HG03520 (cell line): ENCODE measurements around the gene PRPS1.
"Not testable (repeated sequence)": the region's sequence is repeated elsewhere in the genome, so short reads cannot be mapped to it uniquely, and the experiment has no call there.

ENCODE experiments used
- ATAC-seq: cut with Tn5 transposase; IDR thresholded peaks from one replicate; pipeline ENCODE4 v1.9.1; 2021; ENCODE audit warnings: mild to moderate bottlenecking, moderate library complexity; ENCODE audit not compliant: unreplicated experiment

Gene PRPS1

DNA sequence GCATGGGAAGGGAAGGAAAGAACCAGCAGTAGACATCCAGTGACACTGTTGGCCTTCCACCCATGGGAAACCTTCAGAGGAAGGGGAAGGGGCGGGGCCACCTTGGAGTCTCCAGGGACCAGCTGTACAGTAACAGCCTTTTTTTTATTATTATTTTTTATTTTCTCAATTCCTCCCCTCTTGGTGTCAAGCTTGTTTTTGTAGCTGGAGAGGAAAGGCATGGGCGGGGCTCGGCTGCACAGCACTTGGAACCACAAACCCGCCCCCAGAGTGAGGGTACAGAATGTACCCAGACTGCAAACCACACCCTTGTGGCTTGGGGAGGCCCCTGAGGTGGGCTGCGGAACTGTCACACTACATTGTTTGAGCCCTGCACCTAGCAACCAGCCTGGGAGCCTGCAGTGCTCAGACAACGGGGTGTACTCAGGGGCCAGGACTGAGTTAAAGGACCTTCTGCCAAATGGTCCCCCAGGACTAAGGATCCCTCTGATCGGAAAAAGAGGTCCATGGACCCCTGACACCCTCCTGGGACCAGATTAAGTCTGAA, 45.7 kb downstream of the PRPS1 start:
- ATAC-seq: peak; percentile 86

GRCh38 chrX:107674480-107675364, 46.4 kb downstream of the PRPS1 start:
- peak; percentile 3 for ATAC-seq

- ATAC-seq: no peak
Measured at GRCh38 chrX:107675365-107675654, 47.0 kb downstream of the PRPS1 start.

DNA sequence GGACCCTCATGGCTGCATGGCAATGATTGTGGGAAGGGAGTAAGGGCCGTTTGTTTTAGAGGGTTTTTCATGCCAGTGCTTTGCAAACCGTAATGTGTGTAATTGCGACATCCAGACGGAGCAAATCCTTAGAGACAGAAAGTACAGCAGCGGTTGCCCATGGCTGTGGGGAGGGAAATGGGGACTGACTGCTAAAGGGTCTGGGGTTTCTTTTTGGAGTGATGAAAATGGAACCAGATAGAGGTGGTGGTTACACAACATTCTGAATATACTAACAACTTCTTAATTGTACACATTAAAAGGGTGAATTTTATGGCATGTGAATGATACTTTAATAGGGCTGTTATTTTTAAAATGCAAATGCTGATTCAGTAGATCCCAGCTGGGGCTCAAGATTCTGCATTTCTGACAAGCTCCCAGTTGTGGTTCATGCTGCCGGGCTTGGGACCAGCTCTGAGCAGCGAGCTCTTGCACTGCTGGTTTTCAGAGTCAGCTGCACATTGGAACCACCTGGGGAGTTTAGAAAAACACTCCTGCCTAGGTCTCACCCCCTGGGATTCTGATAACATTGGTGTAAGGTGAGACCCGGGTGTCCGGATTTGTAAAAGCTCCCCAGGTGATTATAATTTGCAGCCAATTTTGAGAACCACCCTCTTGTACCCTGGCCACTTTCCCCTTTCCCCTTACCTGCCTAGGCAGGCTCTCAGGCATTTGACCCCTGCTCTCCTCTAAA, 47.7 kb downstream of the PRPS1 start:
- no peak for ATAC-seq

- no peak for ATAC-seq
Measured at GRCh38 chrX:107676559-107677378, 48.5 kb downstream of the PRPS1 start.

DNA sequence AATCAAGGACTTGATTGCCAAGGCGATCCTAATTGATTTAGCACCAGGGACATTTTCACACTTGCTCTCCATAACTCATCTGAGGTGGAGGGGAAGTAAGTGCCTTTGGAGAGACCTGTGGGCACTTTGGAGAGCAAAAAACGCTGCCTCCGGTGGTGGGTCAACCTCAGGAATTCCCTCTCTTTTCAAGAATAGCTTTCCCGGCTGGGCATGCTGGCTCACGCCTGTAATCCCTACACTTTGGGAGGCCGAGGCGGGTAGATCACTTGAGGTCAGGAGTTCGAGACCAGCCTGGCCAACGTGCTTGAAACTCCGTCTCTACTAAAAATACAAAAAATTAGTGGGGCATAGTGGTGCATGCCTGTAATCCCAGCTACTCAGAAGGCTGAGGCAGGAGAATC, 49.2 kb downstream of the PRPS1 start:
- ATAC-seq: no peak

- no peak for ATAC-seq
Measured at GRCh38 chrX:107677909-107678308, 49.6 kb downstream of the PRPS1 start.

GRCh38 chrX:107678957-107679740, 50.8 kb downstream of the PRPS1 start:
- no peak for ATAC-seq

DNA sequence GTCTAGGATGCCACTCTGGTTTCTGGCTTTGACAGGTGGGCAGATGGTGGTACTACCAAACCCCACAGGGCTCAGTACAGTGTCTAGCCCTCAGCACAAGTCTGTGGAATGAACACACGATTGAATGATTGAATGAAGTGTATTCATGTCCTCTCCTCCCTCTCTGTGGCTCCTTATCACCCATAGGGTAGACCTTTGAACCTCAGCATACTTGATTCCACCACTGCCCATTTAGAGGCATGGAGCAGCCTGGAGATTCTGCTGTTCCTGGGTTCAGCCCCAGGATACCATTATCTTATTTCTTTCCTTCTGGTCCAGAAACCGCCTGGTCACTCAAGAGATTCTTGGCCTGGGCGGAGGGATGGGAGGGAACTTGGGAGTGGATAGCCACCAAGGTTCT, 53.9 kb downstream of the PRPS1 start:
- no peak for ATAC-seq

- ATAC-seq: no peak
Measured at GRCh38 chrX:107683124-107683895, 55.0 kb downstream of the PRPS1 start.

DNA sequence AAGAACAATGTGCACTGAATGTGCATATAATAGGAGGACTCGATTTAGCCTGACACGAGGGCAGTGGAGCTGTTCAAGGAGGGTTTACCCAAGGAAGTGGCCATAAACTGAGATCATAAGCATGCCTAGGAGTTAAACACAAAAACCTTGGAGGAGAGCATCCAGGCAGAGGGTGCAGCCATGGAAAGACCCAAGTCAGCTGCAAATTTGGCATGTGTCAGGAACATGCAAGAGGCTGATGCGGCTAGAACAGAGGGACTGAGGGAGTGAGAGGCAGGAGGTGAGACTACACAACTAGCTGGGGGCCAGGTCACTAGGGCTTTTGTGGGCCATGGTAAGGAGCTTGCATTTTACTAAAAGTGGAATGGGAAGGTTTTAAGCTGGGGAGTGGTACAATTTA, 55.6 kb downstream of the PRPS1 start:
- ATAC-seq: no peak

GRCh38 chrX:107684956-107685385, 56.7 kb downstream of the PRPS1 start:
- peak; percentile 87 for ATAC-seq

GRCh38 chrX:107685586-107685985, 57.3 kb downstream of the PRPS1 start:
- ATAC-seq: not testable (repeated sequence)

DNA sequence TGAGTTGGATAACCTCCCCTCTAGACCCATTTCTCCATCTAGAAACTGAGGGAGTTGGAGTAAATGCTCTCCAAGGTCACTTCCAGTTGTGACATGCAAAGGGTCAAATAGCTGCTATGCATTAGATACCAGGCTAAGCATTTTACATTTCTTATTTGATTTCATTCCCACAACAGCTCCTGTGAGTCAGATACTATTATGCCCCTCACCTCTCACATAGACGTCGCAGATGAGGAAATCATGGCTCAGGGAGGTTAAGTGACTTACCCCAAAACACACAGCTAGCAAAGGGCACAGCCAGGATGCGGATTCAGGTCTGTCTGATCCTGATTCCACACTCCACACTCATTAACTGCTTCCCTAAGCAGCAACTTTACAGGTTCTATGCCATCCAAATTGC, 57.7 kb downstream of the PRPS1 start:
- ATAC-seq: no peak

DNA sequence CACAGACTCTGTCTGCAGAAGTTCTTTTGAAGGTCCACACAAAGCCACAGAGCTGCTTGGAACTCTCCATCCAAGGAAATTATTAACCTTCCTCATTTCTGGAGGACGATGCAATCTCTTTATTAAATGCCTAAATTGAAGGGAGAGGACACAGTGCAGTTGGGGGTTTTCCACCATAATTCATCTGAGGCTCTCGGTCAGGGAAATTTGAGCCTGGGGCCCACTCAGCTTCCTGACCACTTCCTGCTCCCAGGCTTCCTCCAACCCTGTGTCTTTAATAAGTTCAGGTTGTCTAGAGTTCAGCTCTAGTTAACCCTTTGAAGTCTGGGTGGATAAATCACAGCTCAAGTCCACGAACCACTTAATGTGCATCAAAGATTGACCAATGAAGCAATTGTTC, 58.5 kb downstream of the PRPS1 start:
- ATAC-seq: no peak

DNA sequence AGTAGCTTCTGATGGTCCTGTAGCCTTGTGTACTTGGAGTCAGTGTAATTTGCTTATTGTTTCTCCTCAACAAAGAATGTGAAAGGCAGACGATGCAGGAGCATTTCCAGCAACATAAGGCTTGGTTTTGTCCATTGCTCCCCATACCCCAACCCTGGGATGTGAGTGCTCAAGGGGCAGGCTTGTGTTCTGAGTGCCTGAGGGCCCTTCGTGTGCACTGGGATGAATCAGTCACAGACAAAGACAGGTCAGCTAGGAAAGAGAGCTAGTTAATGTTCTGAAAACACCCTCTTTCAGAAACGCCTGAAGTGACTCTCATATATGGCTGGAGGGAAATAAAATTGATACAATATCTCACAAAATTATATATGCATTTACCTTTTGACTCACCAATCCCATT, 59.1 kb downstream of the PRPS1 start:
- no peak for ATAC-seq

DNA sequence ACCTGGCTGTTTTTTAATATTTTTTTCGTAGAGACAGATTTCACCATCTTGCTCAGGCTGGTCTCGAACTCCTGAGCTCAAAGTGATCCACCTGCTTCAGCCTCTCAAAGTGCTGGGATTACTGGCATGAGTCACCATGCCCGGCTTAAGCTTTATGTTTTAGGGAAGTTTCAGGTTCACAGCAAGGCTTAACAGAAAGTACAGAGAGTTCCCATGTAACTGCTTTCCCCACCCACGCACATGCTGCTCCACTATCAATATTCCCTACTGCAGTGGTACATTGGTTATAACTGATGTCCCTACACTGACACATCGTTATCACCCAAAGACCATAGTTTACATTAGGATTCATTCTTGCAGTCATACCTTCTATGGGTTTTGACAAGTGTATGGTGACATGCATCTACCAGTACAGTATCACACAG, 62.7 kb downstream of the PRPS1 start:
- no peak for ATAC-seq

GRCh38 chrX:107699616-107700015, 71.3 kb downstream of the PRPS1 start:
- no peak for ATAC-seq

- ATAC-seq: no peak
Measured at GRCh38 chrX:107700317-107700774, 72.0 kb downstream of the PRPS1 start.
